K562 (cell line): ENCODE measurements around the gene ZC3HAV1L.

Experiments
- CHD2 ChIP-seq: IDR thresholded peaks from 2 replicates; pipeline ENCODE4 v1.6.1; 2011; ENCODE audit warnings: low read depth, low read length
- NFXL1 ChIP-seq: fragments of 450-650 bp; formaldehyde crosslinking; IDR thresholded peaks from 2 replicates; pipeline ENCODE4 v1.4.0; 2021; ENCODE audit warnings: mild to moderate bottlenecking
- POLR2AphosphoS2 ChIP-seq: IDR thresholded peaks from 2 replicates; pipeline ENCODE4 v1.6.1; 2012; ENCODE audit warnings: low read length, improper control_type of control experiment
- TAF15 ChIP-seq: fragments of 200-400 bp; formaldehyde crosslinking; IDR thresholded peaks from 2 replicates; pipeline ENCODE4 v1.6.1; 2017; ENCODE audit warnings: mild to moderate bottlenecking, low read depth, low read length, moderate library complexity
- TEAD4 ChIP-seq, 2 experiments: sonication (generic) in 1 of 2; formaldehyde crosslinking in 1 of 2; IDR thresholded peaks; 2 replicates each; pipeline versions ENCODE4 v1.6.1 to v1.8.0; 2012 to 2022; ENCODE audit warnings: borderline replicate concordance in 1 of 2, inconsistent platforms in 1 of 2, low read length in 1 of 2, mild to moderate bottlenecking in 1 of 2, missing genetic modification reagents in 1 of 2
- ZNF311 ChIP-seq: fragments of 250-450 bp; sonication (Bioruptor Pico); IDR thresholded peaks from 2 replicates; pipeline ENCODE4 v1.4.0; 2020; ENCODE audit warnings: mild to moderate bottlenecking, moderate library complexity
- TF ChIP-seq, protein P1 (sequence below), 3 experiments: IDR thresholded peaks in 2 of 3; conservative IDR thresholded peaks in 1 of 3; 2 replicates each; pipeline ENCODE4 v1.5.1; 2011 to 2012; ENCODE audit warnings: low read length in 3 of 3, mild to moderate bottlenecking in 3 of 3, control low read depth in 2 of 3, improper control_type of control experiment in 1 of 3, inconsistent platforms in 1 of 3, low read depth in 1 of 3, mixed read lengths in 1 of 3, moderate library complexity in 1 of 3; ENCODE audit not compliant: insufficient read depth in 2 of 3
- TF ChIP-seq, protein P2 (sequence below): fragments of 450-650 bp; conservative IDR thresholded peaks from 2 replicates; pipeline ENCODE4 v1.6.1; 2016; ENCODE audit warnings: missing genetic modification characterization, low read depth, mild to moderate bottlenecking, missing compliant biosample characterization, moderate library complexity
- TF ChIP-seq, protein P3 (sequence below): fragments of 250-450 bp; sonication (Bioruptor Pico); IDR thresholded peaks from 2 replicates; pipeline ENCODE4 v1.5.0; 2022; ENCODE audit warnings: mild to moderate bottlenecking
- TF ChIP-seq, protein P4 (sequence below): fragments of 450-650 bp; IDR thresholded peaks from one replicate; pipeline ENCODE4 v1.6.1; 2018; ENCODE audit warnings: mild to moderate bottlenecking, moderate library complexity; ENCODE audit not compliant: partially characterized antibody
- TF ChIP-seq, protein P5 (sequence below): fragments of 450-650 bp; conservative IDR thresholded peaks from 2 replicates; pipeline ENCODE4 v1.6.1; 2016; ENCODE audit warnings: missing genetic modification characterization, low read depth, mild to moderate bottlenecking, control low read depth, missing compliant biosample characterization
- TF ChIP-seq, protein P6 (sequence below): sonication (generic); formaldehyde crosslinking; IDR thresholded peaks from 2 replicates; pipeline ENCODE4 v1.8.1; 2023; ENCODE audit warnings: mild to moderate bottlenecking, missing genetic modification reagents

DNA sequence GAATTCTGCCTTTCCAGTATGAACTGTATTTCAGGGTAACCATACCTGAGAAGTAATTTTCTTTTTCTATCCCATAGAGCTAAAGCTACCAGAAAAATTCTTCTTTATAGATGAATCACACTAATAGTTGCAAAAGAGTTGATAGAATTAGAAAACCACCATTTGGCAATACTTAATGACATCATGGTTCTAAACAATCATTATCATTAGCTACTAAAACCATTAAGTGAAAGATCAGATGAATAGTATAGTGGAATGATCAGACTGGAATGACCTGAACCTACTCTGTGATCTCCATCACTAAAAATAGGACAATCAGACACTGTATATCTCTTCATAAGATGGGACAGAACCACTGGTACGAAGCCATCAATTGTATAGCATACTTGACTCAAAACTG is 19.8 kb upstream of the ZC3HAV1L start:
- TF ChIP-seq, protein P1, sequence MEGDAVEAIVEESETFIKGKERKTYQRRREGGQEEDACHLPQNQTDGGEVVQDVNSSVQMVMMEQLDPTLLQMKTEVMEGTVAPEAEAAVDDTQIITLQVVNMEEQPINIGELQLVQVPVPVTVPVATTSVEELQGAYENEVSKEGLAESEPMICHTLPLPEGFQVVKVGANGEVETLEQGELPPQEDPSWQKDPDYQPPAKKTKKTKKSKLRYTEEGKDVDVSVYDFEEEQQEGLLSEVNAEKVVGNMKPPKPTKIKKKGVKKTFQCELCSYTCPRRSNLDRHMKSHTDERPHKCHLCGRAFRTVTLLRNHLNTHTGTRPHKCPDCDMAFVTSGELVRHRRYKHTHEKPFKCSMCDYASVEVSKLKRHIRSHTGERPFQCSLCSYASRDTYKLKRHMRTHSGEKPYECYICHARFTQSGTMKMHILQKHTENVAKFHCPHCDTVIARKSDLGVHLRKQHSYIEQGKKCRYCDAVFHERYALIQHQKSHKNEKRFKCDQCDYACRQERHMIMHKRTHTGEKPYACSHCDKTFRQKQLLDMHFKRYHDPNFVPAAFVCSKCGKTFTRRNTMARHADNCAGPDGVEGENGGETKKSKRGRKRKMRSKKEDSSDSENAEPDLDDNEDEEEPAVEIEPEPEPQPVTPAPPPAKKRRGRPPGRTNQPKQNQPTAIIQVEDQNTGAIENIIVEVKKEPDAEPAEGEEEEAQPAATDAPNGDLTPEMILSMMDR (IDR thresholded peaks at IDR 0.05 in 2 of 3, conservative IDR thresholded peaks at IDR 0.05 in 1 of 3; ENCODE audit: insufficient read depth in 2 of 3, low read depth in 1 of 3, low read length in 3 of 3) = no peak
- TF ChIP-seq, protein P2, sequence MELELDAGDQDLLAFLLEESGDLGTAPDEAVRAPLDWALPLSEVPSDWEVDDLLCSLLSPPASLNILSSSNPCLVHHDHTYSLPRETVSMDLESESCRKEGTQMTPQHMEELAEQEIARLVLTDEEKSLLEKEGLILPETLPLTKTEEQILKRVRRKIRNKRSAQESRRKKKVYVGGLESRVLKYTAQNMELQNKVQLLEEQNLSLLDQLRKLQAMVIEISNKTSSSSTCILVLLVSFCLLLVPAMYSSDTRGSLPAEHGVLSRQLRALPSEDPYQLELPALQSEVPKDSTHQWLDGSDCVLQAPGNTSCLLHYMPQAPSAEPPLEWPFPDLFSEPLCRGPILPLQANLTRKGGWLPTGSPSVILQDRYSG (tag) = no peak
- TF ChIP-seq TAF15 (no peak), POLR2AphosphoS2 (no peak), CHD2 (no peak), ZNF311 (no peak), NFXL1 (CRISPR knock-in tag) (no peak), TEAD4 (IDR thresholded peaks at IDR 0.05; ENCODE audit: low read length) (no peak), TEAD4 (CRISPR knock-in tag; IDR thresholded peaks at IDR 0.05; ENCODE audit: borderline replicate concordance) (no peak)
- TF ChIP-seq, protein P3, sequence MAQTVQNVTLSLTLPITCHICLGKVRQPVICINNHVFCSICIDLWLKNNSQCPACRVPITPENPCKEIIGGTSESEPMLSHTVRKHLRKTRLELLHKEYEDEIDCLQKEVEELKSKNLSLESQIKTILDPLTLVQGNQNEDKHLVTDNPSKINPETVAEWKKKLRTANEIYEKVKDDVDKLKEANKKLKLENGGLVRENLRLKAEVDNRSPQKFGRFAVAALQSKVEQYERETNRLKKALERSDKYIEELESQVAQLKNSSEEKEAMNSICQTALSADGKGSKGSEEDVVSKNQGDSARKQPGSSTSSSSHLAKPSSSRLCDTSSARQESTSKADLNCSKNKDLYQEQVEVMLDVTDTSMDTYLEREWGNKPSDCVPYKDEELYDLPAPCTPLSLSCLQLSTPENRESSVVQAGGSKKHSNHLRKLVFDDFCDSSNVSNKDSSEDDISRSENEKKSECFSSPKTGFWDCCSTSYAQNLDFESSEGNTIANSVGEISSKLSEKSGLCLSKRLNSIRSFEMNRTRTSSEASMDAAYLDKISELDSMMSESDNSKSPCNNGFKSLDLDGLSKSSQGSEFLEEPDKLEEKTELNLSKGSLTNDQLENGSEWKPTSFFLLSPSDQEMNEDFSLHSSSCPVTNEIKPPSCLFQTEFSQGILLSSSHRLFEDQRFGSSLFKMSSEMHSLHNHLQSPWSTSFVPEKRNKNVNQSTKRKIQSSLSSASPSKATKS (CRISPR knock-in tag) = no peak
- TF ChIP-seq, protein P4, sequence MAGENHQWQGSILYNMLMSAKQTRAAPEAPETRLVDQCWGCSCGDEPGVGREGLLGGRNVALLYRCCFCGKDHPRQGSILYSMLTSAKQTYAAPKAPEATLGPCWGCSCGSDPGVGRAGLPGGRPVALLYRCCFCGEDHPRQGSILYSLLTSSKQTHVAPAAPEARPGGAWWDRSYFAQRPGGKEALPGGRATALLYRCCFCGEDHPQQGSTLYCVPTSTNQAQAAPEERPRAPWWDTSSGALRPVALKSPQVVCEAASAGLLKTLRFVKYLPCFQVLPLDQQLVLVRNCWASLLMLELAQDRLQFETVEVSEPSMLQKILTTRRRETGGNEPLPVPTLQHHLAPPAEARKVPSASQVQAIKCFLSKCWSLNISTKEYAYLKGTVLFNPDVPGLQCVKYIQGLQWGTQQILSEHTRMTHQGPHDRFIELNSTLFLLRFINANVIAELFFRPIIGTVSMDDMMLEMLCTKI = no peak
- TF ChIP-seq, protein P5, sequence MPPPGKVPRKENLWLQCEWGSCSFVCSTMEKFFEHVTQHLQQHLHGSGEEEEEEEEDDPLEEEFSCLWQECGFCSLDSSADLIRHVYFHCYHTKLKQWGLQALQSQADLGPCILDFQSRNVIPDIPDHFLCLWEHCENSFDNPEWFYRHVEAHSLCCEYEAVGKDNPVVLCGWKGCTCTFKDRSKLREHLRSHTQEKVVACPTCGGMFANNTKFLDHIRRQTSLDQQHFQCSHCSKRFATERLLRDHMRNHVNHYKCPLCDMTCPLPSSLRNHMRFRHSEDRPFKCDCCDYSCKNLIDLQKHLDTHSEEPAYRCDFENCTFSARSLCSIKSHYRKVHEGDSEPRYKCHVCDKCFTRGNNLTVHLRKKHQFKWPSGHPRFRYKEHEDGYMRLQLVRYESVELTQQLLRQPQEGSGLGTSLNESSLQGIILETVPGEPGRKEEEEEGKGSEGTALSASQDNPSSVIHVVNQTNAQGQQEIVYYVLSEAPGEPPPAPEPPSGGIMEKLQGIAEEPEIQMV (tag) = no peak
- TF ChIP-seq, protein P6, sequence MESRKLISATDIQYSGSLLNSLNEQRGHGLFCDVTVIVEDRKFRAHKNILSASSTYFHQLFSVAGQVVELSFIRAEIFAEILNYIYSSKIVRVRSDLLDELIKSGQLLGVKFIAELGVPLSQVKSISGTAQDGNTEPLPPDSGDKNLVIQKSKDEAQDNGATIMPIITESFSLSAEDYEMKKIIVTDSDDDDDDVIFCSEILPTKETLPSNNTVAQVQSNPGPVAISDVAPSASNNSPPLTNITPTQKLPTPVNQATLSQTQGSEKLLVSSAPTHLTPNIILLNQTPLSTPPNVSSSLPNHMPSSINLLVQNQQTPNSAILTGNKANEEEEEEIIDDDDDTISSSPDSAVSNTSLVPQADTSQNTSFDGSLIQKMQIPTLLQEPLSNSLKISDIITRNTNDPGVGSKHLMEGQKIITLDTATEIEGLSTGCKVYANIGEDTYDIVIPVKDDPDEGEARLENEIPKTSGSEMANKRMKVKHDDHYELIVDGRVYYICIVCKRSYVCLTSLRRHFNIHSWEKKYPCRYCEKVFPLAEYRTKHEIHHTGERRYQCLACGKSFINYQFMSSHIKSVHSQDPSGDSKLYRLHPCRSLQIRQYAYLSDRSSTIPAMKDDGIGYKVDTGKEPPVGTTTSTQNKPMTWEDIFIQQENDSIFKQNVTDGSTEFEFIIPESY (CRISPR knock-in tag) = no peak
